ENCODE measurements around the gene ARFGAP3.

DNA sequence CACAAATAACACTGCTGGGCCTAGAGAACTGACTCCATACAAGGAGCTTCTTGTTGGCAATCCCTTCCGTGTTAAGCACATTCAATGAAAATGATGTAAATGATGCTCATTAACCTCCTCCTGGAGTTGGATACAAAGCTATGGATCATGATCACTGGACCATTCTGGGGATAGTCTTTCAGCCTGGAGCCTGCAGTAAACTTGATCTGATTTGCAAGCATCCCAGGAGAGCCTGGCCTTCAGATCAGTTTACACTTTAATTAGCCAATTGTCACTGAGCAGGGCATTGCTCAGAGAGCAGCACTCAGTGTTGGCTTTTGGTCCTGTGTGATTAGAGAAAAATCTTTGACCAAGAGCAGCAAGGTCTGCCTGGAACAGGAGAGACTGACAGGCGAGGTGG is 45.6 kb downstream of the ARFGAP3 start:
- TF ChIP-seq, protein P1, sequence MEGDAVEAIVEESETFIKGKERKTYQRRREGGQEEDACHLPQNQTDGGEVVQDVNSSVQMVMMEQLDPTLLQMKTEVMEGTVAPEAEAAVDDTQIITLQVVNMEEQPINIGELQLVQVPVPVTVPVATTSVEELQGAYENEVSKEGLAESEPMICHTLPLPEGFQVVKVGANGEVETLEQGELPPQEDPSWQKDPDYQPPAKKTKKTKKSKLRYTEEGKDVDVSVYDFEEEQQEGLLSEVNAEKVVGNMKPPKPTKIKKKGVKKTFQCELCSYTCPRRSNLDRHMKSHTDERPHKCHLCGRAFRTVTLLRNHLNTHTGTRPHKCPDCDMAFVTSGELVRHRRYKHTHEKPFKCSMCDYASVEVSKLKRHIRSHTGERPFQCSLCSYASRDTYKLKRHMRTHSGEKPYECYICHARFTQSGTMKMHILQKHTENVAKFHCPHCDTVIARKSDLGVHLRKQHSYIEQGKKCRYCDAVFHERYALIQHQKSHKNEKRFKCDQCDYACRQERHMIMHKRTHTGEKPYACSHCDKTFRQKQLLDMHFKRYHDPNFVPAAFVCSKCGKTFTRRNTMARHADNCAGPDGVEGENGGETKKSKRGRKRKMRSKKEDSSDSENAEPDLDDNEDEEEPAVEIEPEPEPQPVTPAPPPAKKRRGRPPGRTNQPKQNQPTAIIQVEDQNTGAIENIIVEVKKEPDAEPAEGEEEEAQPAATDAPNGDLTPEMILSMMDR (conservative IDR thresholded peaks at IDR 0.05), result no peak
- TF ChIP-seq ZFX (IDR thresholded peaks at IDR 0.05), result no peak
